ENCODE measurements around the gene GABRG1.

The GABRG1 gene

DNA sequence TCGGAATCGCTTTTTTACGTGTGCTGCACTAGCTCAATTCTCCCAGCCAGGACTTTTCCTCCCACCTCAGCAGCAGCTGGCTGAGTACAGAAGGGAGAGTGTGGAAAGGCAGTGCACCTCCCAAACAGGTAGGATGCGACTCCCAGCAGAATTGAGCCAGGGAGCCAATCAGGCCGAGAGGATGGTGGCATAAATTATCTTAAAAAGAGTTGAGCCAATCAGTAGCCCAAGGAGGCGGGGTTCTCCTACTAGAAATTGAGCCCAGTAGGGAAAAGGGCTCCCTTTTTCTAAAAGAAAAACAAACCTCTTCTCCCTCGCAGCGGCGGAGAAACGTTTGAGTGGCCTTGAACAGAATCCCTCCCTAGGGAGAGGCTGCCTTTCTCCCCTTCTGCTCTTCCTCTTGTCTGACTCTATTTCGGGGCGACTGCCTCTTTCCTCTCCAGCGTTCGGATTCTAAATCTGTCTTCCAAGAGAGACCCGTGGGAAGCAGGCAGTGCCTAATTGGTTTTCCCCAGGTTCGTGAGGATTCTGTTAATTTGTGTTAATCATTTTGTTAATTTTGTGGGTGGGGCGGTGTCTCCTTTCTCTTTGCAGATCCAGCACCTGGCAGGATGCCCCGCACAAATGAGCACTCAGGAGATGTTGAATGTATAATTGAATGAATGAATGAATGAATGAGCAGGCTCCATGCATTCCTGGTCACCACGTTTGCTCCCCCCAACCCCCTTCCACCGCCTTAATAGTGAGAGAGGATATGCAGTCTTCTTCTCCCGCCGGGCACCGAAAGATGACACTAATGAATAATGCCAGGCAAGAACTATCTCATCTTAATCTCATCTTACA, at the start of gene GABRG1:
TSS of gene GABRG1 (minus strand) at position 142 of the 843 bp plus-strand sequence. CDS start at position 1, 141 bp downstream.
- H3K4me1 ChIP-seq (ENCODE audit: control insufficient read depth, insufficient read depth, low read length, unreplicated experiment), result no peaks in the 10 kb centered on the region
- H3K27me3 ChIP-seq (ENCODE audit: insufficient read depth, low read length), result no peaks in the 10 kb centered on the region
- H3K36me3 ChIP-seq (ENCODE audit: insufficient read depth, low read length), result no peaks in the 10 kb centered on the region
- H3K79me2 ChIP-seq (ENCODE audit: control insufficient read depth, insufficient read depth, low read length, unreplicated experiment), result no peaks in the 10 kb centered on the region
- H2AFZ ChIP-seq (ENCODE audit: low read length, unreplicated experiment), result no peak within 1 kb of the TSS
- H3K27ac ChIP-seq (ENCODE audit: low read depth, low read length), result no peak within 1 kb of the TSS
- H3K4me3 ChIP-seq (ENCODE audit: low read depth, low read length), result no peak within 1 kb of the TSS

DNA sequence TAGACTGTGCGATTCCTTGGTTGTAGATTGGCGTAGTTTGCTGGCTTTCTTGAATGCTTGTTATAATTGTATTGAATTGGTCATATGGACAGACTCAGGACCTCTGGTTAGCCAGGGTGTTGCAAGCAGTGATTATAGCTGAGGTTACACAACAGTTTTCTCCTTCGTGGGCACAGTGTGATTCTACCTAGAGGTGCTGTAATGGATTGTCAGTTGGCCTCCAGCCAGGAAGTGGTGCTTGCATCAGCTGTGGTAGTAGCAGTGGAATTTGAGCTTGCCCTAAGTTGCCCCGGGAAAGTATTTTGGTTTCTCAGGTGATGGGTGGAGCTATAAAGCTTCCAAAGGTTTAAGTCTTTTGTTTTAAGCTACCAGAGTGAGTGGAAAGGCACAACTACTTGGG, 23.1 kb upstream of the GABRG1 start:
- no peak overlapping the region for H3K4me3 ChIP-seq (ENCODE audit: low read depth, low read length)
- no peak overlapping the region for H2AFZ ChIP-seq (ENCODE audit: low read length, unreplicated experiment)
- no peaks in the 10 kb centered on the region for H3K4me1 ChIP-seq (ENCODE audit: control insufficient read depth, insufficient read depth, low read length, unreplicated experiment)
- H3K36me3 ChIP-seq (ENCODE audit: insufficient read depth, low read length), result no peaks in the 10 kb centered on the region
- H3K79me2 ChIP-seq (ENCODE audit: control insufficient read depth, insufficient read depth, low read length, unreplicated experiment), result no peaks in the 10 kb centered on the region
- no peak overlapping the region for H3K27ac ChIP-seq (ENCODE audit: low read depth, low read length)
- H3K27me3 ChIP-seq (ENCODE audit: insufficient read depth, low read length), result no peaks in the 10 kb centered on the region

- Histone ChIP-seq H3K27ac (ENCODE audit: low read depth, low read length) (no peak overlapping the region), H3K27me3 (ENCODE audit: insufficient read depth, low read length) (no peaks in the 10 kb centered on the region), H2AFZ (ENCODE audit: low read length, unreplicated experiment) (no peak overlapping the region), H3K4me3 (ENCODE audit: low read depth, low read length) (no peak overlapping the region), H3K36me3 (ENCODE audit: insufficient read depth, low read length) (no peaks in the 10 kb centered on the region), H3K79me2 (ENCODE audit: control insufficient read depth, insufficient read depth, low read length, unreplicated experiment) (no peaks in the 10 kb centered on the region), H3K4me1 (ENCODE audit: control insufficient read depth, insufficient read depth, low read length, unreplicated experiment) (no peaks in the 10 kb centered on the region)
Observed at GRCh38 chr4:46131498-46132057, 7.7 kb upstream of the GABRG1 start.

DNA sequence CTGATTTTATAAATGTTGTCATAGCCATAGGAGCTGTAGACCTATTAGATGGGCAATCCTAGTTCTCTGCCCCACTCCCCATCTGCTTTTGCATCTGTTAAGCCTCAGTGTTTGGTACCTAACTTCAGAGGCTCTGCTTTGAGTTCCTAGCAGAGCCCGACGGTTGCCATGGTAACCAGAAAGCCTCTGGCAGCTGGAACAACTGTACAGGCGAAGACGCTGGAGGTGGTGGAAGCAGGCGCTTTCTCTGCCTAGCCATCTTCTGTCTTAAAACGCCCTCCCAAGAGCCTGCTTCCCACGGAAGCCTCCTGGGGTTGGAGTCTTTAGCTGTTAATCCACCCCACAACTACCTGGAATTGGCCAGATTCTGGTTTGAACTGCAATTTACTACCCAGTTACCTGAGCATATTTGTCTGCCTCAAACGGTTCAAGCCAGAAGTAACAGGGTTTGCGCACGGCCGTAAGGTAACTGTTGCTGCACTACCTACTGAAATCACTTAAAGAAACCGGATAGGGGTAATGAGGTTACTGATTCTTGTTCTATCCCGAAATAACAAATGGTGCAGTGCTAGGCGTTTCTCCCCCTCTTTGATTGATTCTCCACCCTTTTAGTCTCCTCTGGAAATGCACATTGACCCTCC, 1.0 kb upstream of the GABRG1 start:
- no peaks in the 10 kb centered on the region for H3K27me3 ChIP-seq (ENCODE audit: insufficient read depth, low read length)
- H3K4me3 ChIP-seq (ENCODE audit: low read depth, low read length), result no peak overlapping the region
- no peak overlapping the region for H2AFZ ChIP-seq (ENCODE audit: low read length, unreplicated experiment)
- H3K36me3 ChIP-seq (ENCODE audit: insufficient read depth, low read length), result no peaks in the 10 kb centered on the region
- H3K4me1 ChIP-seq (ENCODE audit: control insufficient read depth, insufficient read depth, low read length, unreplicated experiment), result no peaks in the 10 kb centered on the region
- H3K79me2 ChIP-seq (ENCODE audit: control insufficient read depth, insufficient read depth, low read length, unreplicated experiment), result no peaks in the 10 kb centered on the region
- no peak overlapping the region for H3K27ac ChIP-seq (ENCODE audit: low read depth, low read length)

DNA sequence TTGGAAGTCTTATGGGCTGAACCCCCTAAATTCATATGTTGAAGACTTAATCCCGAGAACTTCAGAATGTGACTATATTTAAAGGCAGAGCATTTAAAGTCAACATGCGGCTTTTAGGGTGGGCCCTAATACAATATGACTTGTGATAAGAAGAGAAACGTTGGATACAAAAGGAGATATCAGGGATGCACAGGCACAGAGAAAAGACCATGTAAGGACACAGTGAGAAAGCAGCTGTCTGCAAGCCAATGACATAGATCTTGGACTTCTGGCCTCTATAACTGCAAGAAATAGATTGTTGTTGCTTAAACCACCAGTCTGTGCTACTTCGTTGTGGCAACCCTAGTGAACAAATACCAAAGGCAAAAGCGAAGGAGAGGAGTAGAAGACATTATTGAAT, 42.2 kb downstream of the GABRG1 start:
- H3K4me1 ChIP-seq (ENCODE audit: control insufficient read depth, insufficient read depth, low read length, unreplicated experiment), result no peaks in the 10 kb centered on the region
- H3K27ac ChIP-seq (ENCODE audit: low read depth, low read length), result no peak overlapping the region
- no peaks in the 10 kb centered on the region for H3K27me3 ChIP-seq (ENCODE audit: insufficient read depth, low read length)
- no peaks in the 10 kb centered on the region for H3K36me3 ChIP-seq (ENCODE audit: insufficient read depth, low read length)
- no peaks in the 10 kb centered on the region for H3K79me2 ChIP-seq (ENCODE audit: control insufficient read depth, insufficient read depth, low read length, unreplicated experiment)
- no peak overlapping the region for H2AFZ ChIP-seq (ENCODE audit: low read length, unreplicated experiment)
- no peak overlapping the region for H3K4me3 ChIP-seq (ENCODE audit: low read depth, low read length)

DNA sequence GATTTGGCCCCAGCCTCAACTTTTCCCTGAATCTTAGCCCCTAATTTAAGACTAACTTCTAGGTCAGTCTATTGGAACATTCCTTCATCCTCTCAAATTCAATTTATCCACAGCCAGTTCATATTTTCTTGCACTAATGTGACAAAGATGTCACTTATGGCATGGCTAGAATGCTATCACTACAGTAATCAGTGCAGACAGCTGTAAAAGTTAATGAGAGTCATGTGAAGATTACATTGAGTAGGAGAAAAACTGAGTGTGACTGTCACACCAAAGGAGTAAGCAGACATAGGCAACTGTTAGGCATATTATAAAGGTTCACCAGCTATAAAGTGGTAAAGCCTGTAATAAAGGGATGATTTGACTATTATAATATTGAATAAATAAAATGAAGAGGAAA, 42.6 kb downstream of the GABRG1 start:
- Histone ChIP-seq H3K36me3 (ENCODE audit: insufficient read depth, low read length) (no peaks in the 10 kb centered on the region), H2AFZ (ENCODE audit: low read length, unreplicated experiment) (no peak overlapping the region), H3K79me2 (ENCODE audit: control insufficient read depth, insufficient read depth, low read length, unreplicated experiment) (no peaks in the 10 kb centered on the region), H3K27me3 (ENCODE audit: insufficient read depth, low read length) (no peaks in the 10 kb centered on the region), H3K27ac (ENCODE audit: low read depth, low read length) (no peak overlapping the region), H3K4me1 (ENCODE audit: control insufficient read depth, insufficient read depth, low read length, unreplicated experiment) (no peaks in the 10 kb centered on the region), H3K4me3 (ENCODE audit: low read depth, low read length) (no peak overlapping the region)

- H3K4me3 ChIP-seq (ENCODE audit: low read depth, low read length), result no peak overlapping the region
- H3K4me1 ChIP-seq (ENCODE audit: control insufficient read depth, insufficient read depth, low read length, unreplicated experiment), result no peaks in the 10 kb centered on the region
- H3K36me3 ChIP-seq (ENCODE audit: insufficient read depth, low read length), result no peaks in the 10 kb centered on the region
- H3K79me2 ChIP-seq (ENCODE audit: control insufficient read depth, insufficient read depth, low read length, unreplicated experiment), result no peaks in the 10 kb centered on the region
- no peak overlapping the region for H2AFZ ChIP-seq (ENCODE audit: low read length, unreplicated experiment)
- no peak overlapping the region for H3K27ac ChIP-seq (ENCODE audit: low read depth, low read length)
- H3K27me3 ChIP-seq (ENCODE audit: insufficient read depth, low read length), result no peaks in the 10 kb centered on the region
Observed at GRCh38 chr4:46073778-46074177, 50.1 kb downstream of the GABRG1 start.

DNA sequence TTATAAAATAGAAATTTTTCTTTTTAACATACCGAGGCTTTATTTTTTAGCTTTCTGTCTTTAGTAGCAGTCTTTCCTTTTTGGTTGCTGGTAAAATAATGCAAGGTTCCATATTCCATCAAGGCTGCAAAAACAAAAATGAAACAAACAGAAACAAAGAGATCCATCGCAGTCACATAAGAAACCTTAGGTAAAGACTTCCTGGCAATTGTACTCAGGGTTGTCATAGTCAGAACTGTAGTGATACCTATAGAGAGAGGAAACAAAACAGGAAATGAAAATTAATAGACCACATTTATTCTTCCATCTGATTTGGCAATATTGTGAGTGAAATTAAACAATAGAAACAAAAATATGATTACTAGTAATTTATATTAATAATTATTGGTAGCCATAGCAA, 72.5 kb downstream of the GABRG1 start:
- Histone ChIP-seq H3K4me1 (ENCODE audit: control insufficient read depth, insufficient read depth, low read length, unreplicated experiment) (no peaks in the 10 kb centered on the region), H3K36me3 (ENCODE audit: insufficient read depth, low read length) (no peaks in the 10 kb centered on the region), H2AFZ (ENCODE audit: low read length, unreplicated experiment) (no peak overlapping the region), H3K27me3 (ENCODE audit: insufficient read depth, low read length) (no peaks in the 10 kb centered on the region), H3K27ac (ENCODE audit: low read depth, low read length) (no peak overlapping the region), H3K79me2 (ENCODE audit: control insufficient read depth, insufficient read depth, low read length, unreplicated experiment) (no peaks in the 10 kb centered on the region), H3K4me3 (ENCODE audit: low read depth, low read length) (no peak overlapping the region)

GRCh38 chr4:46032056-46032455, 91.8 kb downstream of the GABRG1 start:
- Histone ChIP-seq H3K36me3 (ENCODE audit: insufficient read depth, low read length) (no peaks in the 10 kb centered on the region), H3K4me1 (ENCODE audit: control insufficient read depth, insufficient read depth, low read length, unreplicated experiment) (no peaks in the 10 kb centered on the region), H3K27me3 (ENCODE audit: insufficient read depth, low read length) (no peaks in the 10 kb centered on the region), H3K27ac (ENCODE audit: low read depth, low read length) (no peak overlapping the region), H3K4me3 (ENCODE audit: low read depth, low read length) (no peak overlapping the region), H2AFZ (ENCODE audit: low read length, unreplicated experiment) (no peak overlapping the region), H3K79me2 (ENCODE audit: control insufficient read depth, insufficient read depth, low read length, unreplicated experiment) (no peaks in the 10 kb centered on the region)

DNA sequence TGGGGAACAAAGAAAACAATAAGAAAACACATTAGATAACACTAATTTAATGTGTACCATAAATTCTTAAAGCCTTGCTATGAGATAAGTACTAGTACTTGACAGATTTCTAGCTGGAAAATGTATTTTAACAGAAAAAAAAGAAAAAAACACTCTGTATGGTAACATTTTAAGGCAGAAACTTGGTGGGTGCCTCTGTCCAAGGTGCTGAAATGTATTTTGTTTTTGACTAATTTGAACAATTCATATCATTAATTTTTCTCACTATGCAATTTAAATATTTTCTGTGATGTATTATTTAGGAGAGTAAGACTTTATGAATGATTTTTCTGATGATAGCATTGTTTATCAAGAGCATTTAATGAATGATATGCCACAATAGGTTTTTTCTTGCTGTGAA, 107.5 kb downstream of the GABRG1 start:
- Histone ChIP-seq H3K36me3 (ENCODE audit: insufficient read depth, low read length) (no peaks in the 10 kb centered on the region), H3K27ac (ENCODE audit: low read depth, low read length) (no peak overlapping the region), H3K4me1 (ENCODE audit: control insufficient read depth, insufficient read depth, low read length, unreplicated experiment) (no peaks in the 10 kb centered on the region), H3K79me2 (ENCODE audit: control insufficient read depth, insufficient read depth, low read length, unreplicated experiment) (no peaks in the 10 kb centered on the region), H3K4me3 (ENCODE audit: low read depth, low read length) (no peak overlapping the region), H2AFZ (ENCODE audit: low read length, unreplicated experiment) (no peak overlapping the region), H3K27me3 (ENCODE audit: insufficient read depth, low read length) (no peaks in the 10 kb centered on the region)

DNA sequence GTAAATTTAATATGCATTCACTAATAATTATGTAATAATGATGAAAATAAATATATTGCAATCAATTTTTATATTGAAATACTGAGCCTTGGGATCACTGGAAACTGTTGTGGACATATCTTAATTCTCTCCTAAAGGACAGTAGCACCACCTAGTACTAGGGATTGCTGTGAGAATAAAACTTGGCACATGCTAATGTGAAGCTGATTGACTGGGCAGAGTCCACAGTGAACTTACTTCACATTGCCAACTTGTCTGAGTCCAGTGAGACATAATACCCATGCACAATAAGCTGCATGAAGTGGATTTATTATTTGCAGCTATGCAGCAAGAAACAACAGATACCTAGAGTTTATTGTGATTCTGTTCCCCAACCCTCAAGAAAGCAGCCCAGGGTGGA, 131.1 kb downstream of the GABRG1 start:
- Histone ChIP-seq H3K27me3 (ENCODE audit: insufficient read depth, low read length) (no peaks in the 10 kb centered on the region), H2AFZ (ENCODE audit: low read length, unreplicated experiment) (no peak overlapping the region), H3K79me2 (ENCODE audit: control insufficient read depth, insufficient read depth, low read length, unreplicated experiment) (no peaks in the 10 kb centered on the region)

More for the DNA sequence above, 131.1 kb downstream of the GABRG1 start:
- H3K4me1 ChIP-seq (ENCODE audit: control insufficient read depth, insufficient read depth, low read length, unreplicated experiment), result no peaks in the 10 kb centered on the region
- H3K27ac ChIP-seq (ENCODE audit: low read depth, low read length), result no peak overlapping the region
- no peak overlapping the region for H3K4me3 ChIP-seq (ENCODE audit: low read depth, low read length)
- H3K36me3 ChIP-seq (ENCODE audit: insufficient read depth, low read length), result no peaks in the 10 kb centered on the region

Measured in ACC112 (cell line).